ENCODE data around the gene GIMAP7.
"Not testable (repeated sequence)": the region's sequence is repeated elsewhere in the genome, so short reads cannot be mapped to it uniquely, and the experiment has no call there.

The GIMAP7 gene

DNA sequence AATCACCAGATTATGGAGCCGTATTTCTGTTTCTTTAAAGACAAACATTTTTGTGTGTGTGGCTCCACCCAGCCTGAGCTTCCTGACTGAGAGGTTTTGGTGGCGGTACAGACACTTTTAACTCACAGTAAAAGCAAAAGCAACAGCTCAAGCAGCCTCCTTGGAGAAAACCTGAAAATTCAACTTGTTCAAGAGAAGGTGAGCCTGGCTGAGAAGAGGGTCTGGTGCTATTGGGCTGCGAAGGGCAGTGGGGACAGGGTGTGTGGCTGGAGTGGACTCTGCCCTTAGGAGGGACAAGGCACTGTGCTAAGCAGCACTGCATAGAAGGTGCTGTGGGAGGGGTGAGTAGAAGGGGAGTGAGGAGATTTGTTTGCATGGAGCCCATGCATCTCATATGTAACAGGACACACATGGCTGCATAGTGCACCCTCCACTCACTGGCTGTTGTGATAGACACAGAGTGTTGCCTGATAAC, at the start of gene GIMAP7:
Gene GIMAP7, plus strand, starts transcription at position 125 of the 475 bp plus-strand sequence. CDS start 5,103 bp downstream, outside the sequence.
- DNase-seq (ENCODE audit: low read depth, low spot score) = peak; percentile 21

DNA sequence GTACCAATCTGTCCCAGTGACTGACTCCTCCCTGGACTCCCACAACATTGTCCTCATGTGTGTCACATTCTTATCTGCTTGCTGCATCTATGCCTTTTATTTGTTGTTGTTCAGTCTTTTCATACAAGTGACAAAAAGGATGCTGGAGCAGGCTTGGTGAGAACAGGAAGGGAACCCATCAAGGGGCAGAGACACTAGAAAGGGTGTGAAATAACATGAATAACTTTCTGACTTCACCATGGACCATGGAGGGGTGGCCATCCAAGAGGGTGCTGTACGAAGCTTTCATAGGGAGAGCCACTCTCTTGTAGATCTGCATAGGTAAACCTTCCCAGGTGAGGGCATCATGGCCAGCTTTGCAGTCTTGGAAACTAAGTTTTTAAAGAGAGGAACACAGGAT, 49.7 kb upstream of the GIMAP7 start:
- DNase-seq (ENCODE audit: low read depth, low spot score) = no peak

DNA sequence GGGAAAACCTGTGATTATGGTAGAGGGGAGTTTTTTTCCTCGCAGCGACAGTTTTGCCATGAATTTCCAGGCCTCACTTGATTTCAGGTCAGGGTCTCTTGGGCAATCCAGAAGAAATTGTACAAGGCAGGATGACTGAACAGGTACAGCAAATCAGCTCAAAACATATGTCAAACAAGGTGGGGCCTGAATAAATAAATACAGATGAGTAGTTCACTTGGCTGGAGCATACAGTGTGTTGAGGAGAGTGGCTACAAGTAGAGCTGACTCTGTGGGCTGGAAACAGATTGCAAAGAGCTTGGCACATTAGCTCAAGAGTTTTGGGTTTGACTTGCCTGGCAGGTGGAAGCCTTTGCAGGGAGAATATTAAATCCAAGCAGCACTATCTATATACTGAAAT, 49.3 kb upstream of the GIMAP7 start:
- no peak for DNase-seq (ENCODE audit: low read depth, low spot score)

DNA sequence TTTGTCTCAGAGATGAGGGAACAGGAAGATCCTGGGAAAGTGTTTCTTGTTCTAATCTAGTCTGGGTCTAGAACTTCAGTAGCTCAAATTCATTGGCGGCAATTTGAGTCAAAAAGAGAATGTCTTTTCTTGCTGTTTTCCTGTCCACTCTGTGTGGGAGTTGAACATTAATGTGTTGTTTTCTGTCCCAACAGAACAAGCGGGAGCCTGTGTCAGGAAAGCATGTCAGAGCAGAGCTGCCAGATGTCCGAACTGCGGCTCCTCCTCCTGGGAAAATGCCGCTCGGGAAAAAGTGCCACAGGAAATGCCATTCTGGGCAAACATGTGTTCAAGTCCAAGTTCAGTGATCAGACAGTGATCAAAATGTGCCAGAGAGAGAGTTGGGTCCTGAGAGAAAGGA, 48.2 kb upstream of the GIMAP7 start:
- no peak for DNase-seq (ENCODE audit: low read depth, low spot score)

DNA sequence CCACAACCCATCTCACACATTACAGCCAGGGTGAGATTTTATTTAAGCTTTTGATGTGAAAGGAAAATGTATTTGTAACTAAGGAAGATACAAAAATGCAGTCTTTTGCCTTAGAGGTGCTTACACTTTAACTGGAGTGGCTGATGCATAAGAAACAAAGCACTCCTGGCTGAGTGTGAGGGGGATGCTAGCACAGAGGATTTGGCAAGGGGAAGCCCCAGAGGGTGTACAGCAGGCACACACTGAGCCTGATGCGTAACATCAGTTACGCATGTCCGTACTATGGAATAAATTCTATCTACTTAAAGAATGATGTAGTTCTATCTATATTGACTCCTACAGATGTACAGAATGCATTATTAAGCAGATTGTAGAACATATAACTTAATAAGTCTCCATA, 46.4 kb upstream of the GIMAP7 start:
- no peak for DNase-seq (ENCODE audit: low read depth, low spot score)

DNA sequence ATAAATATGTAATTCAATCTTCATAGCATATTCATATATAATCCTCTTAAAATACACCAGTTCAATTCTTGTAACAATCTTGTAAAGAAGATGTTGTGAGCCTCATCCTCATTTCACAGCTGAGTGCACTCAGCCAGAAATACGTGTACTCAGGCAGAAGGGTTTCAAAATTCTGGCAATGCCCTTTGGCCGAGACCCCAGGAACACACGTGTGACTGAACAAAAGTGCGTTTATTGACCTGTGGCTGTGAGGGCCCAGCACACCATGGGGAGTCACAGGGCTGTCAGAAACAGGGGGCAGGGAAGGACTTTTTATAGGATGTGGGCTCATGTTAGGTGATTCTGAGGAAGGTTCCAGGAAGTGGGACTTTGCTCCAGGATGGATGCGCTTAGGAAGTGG, 42.8 kb upstream of the GIMAP7 start:
- no peak for DNase-seq (ENCODE audit: low read depth, low spot score)

DNA sequence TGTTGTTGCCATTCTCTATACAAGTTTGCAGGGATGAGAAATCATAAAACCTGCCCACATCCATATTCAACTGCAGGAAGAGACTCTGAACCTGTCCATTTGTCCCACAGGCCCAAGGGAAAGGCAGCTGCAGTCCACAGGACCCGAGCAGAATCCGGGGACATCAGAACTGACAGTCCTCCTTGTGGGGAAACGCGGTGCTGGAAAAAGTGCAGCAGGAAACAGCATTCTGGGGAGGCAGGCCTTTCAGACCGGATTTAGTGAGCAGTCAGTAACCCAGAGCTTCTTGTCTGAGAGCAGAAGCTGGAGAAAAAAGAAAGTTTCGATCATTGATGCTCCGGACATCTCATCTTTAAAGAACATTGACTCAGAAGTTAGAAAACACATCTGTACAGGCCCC, 40.8 kb upstream of the GIMAP7 start:
- DNase-seq (ENCODE audit: low read depth, low spot score) = no peak

DNA sequence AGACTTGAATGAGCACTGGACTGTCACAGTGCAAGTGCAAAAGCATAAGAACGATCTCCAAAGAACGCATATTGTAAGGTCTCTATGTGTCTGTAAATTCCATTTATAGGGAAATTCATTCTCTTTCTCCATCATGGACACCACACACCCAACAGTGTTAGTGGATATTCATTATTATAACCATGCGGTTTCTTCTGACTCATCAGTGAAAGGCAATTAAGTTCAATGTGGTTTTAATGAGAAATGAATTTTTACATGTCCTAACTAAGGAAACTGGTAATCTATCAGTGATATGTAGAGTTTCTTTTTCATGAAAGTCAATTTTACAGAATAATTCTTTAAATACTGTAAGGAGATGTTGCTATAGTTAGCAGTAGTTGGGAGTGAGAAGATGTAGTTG, 38.4 kb upstream of the GIMAP7 start:
- no peak for DNase-seq (ENCODE audit: low read depth, low spot score)

DNA sequence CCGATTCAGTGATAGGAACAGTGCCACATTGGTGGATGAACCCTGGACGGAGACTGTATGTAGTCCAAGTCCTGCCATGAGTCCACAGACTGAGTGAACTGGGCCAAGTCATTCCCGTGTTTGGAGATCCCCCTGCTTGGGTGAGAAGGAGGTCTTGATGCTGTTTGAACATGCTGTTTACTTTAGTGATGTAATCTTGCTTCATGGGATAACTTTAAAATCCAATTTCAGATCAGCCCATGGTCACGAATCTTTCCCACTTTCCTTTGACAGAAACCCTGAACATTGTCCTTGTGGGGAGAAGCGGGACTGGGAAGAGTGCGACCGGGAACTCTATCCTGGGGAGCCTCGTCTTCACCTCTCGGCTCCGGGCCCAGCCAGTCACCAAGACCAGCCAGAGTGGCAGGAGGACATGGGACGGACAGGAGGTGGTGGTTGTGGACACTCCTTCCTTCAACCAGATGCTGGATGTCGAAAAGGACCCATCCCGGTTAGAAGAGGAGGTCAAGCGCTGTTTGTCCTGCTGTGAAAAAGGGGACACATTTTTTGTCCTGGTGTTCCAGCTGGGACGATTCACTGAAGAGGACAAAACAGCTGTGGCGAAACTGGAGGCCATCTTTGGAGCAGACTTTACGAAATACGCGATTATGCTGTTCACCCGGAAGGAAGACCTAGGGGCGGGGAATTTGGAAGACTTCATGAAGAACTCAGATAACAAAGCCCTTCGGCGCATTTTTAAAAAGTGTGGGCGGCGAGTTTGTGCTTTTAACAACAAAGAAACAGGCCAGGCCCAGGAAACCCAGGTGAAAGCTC, 37.6 kb upstream of the GIMAP7 start:
- DNase-seq (ENCODE audit: low read depth, low spot score) = no peak

DNA sequence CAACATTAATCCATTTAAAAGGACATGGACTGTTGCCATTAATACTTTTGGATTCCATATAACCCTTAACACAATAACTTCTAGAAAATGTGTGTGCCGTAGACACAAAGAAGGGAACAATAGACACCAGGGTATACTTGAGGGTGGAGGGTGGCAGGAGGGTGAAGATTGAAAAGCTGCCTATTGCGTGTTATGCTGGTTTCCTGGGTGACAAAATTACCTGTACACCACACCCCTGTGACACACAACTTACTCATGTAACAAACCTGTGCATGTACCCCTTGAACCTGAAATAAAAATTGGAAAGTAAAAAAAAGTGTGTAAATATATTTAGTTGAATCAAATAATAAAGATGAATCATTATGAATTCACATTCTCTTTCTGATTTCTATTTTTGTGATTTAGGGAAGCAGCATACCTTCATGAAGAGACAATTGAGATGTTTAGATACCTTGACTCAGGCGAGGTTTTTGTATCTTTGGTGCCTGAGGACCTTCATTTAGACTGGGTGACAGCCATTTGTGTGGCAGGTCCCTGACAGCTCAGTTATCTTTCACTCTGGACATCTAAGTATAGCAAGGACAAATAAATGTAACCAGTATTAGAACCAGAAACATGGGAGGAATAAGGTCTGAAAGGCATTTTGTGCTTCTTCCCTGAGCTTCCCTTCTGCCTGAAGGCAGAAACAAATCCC, 35.5 kb upstream of the GIMAP7 start:
- DNase-seq (ENCODE audit: low read depth, low spot score) = no peak

DNA sequence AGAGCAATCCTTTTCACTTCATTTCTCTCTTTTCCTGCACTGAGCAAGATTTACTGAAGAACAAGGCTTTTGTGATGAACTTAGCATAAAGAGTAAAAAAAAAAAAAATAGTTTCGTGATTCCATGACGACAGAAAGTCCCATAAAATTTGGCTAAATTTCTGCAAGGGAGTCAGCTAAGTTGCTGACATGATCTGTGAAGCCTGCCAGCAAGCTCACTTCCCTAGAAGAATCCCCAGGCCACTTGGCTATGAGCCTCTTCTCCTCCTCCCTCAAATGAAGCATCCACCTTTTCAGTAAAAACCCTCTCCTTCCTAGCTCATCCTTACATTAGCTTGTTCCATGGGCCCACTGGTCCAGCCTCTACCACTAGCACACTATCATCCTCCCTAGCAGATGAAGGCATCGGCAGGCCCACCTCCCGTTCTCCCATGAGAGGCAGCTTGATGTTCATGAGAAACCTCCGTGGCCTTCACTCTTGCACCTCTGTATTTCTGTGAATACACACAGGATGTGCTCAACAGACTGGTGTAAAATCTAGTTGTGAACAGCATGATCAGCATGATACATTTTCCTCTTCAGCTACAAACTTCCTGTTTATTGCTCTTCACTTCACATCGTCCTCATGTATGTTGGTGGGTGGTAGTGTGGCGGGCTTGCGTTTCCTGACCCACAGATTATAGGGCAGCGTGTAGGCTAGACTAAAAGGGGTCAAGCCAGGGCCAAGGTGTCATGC, 33.3 kb upstream of the GIMAP7 start:
- no peak for DNase-seq (ENCODE audit: low read depth, low spot score)

DNA sequence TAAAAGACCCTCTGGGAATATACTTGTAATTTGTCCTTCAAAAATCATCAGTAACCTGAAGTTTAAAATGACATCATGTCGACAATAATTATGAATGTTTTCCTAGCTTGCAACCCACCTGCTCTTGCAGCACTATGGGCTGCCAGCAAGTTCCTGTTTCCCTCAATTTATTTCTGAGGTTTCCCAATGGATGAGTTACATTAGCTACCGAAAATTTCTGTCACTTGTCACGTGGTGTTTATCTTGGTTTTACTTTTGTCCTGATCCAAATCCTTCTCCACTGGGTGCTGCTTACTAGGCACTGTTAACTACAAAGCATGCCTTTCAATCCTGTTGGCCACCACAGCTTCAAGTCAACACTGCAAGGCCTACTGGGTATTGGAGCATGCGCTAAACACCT, 32.8 kb upstream of the GIMAP7 start:
- no peak for DNase-seq (ENCODE audit: low read depth, low spot score)

DNA sequence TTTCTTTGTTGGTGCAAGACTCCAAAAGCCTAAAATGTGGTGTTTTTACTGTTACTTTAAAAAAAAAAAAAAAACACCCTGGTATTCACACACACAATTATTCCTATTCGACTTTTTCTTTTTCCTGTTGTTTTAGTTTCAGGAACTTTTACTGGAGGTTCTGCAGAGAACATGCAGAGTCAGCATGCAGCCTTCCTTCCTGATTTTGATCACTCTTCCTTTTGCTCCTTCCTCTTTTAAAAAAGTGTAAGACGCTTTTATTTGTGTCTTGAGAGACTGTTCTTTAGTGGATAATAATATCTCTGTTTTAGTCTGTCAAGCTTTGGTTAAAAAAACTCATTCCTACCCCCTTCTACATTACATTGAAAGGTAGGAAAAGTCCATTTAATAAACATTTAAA, 31.2 kb upstream of the GIMAP7 start:
- not testable (repeated sequence) for DNase-seq (ENCODE audit: low read depth, low spot score)

DNA sequence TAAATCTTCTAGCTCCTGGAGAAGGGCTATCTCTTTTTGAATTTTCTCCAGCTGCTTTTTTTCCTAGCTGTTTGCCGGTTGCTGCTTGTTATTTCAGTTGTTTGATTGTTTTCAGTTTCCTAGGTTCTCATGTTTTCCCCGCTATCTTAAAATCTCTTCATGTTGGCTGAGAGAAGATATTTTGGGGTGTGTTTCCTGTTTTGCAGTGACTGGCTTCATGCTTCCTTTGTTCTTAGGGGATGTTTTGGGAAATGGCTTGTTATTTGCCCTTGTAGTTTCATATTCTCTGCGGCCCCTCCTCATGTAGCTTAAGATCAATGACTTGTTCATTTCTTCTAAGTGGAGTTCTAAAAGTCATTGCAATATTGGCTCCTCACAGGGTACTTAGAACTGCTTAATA, 30.6 kb upstream of the GIMAP7 start:
- not testable (repeated sequence) for DNase-seq (ENCODE audit: low read depth, low spot score)

DNA sequence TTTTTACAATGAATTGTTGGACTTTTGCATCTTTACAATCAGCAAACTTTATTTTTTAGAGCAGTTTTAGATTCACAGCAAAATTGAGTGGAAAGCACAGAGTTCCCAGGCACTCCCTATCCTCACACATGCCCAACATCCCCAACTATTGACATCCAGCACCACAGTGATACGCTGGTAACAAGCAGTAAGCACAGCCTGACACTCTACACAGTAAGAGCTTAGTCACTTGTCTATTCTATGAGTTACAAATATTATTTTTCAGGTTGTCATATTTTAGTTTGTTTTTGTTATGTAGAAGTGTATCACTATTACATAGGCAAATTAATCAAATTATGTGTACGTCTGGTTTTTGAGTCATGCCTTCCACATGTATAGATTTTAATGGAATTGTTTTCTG, 27.0 kb upstream of the GIMAP7 start:
- DNase-seq (ENCODE audit: low read depth, low spot score) = no peak

DNA sequence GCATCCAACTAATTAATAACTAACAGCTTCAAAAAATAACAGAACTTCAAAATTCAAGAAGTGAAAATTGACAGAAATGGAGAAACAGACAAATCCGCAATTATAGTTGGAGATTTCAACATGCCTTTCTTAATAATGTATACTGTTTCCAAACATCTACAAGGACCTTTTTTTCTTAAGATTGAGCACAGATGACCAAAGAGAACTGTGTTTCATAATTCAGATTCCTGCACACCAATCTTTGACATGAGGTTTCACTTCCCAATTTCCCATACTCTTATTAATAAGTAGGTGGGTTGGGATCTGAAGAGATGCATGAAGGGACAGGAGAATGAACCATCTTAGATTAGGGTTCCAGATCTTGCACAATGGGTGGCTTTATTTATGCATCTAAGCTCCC, 24.9 kb upstream of the GIMAP7 start:
- no peak for DNase-seq (ENCODE audit: low read depth, low spot score)

DNA sequence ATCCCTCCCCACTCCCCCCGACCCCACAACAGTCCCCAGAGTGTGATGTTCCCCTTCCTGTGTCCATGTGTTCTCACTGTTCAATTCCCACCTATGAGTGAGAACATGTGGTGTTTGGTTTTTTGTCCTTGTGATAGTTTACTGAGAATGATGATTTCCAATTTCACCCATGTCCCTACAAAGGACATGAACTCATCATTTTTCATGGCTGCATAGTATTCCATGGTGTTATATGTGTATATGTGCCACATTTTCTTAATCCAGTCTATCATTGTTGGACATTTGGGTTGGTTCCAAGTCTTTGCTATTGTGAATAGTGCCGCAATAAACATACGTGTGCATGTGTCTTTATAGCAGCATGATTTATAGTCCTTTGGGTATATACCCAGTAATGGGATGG, 21.2 kb upstream of the GIMAP7 start:
- DNase-seq (ENCODE audit: low read depth, low spot score) = not testable (repeated sequence)

DNA sequence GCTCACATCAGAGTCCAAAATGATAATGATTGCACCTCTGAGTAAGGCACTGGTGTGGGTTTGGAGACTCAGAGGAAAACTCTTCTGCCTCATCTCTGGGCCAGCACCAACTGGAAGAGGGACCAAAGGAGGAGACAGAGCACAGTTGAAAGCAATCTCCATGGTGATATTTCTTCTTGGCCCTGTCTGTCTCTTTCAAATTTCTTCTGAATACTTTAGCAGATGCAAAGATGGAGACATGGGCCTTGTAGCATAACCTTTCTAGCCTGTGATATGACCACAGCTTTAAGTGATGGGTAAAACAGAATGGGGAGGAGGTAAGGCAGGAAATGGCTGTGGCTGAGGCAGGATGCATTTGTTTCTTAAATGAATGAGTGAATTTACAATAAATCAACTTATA, 12.2 kb upstream of the GIMAP7 start:
- no peak for DNase-seq (ENCODE audit: low read depth, low spot score)

DNA sequence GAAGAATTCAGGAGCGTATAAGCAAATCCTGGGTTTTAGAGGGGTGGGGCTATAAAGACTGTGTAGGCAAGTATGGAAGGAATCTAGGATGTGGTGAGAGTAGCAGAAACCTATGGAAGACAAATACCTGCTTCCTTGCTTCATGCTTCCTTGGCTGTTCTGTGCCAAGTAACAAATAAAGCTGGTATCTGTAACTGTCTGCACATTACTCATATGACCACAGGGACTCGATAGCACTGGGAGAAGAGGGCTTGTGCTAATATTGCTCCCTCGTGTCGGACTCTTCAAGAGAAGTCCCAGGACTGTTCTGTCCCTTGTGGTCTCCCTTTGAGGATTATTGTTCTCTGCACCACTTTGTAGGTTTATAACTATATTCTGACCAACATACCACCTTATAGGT, 11.5 kb upstream of the GIMAP7 start:
- DNase-seq (ENCODE audit: low read depth, low spot score) = no peak

DNA sequence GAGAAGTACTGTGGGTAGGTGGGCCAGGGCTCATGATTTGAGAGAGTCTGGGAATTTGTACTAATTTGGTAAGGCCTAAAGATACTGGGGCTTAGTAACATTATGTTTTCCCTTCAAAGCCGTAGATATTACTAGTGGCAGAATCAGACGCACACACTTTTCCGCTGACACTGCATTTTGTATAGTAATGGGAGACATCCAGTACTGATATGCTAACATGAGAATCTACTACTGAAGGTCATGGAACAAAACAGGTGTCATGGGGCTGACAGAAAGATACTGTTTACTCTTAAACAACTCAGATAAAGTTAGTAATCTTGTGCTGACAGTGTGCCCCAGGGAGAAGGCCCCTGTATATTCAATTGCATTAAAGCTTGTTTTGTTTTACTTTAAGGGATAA, 11.1 kb upstream of the GIMAP7 start:
- DNase-seq (ENCODE audit: low read depth, low spot score) = no peak

DNA sequence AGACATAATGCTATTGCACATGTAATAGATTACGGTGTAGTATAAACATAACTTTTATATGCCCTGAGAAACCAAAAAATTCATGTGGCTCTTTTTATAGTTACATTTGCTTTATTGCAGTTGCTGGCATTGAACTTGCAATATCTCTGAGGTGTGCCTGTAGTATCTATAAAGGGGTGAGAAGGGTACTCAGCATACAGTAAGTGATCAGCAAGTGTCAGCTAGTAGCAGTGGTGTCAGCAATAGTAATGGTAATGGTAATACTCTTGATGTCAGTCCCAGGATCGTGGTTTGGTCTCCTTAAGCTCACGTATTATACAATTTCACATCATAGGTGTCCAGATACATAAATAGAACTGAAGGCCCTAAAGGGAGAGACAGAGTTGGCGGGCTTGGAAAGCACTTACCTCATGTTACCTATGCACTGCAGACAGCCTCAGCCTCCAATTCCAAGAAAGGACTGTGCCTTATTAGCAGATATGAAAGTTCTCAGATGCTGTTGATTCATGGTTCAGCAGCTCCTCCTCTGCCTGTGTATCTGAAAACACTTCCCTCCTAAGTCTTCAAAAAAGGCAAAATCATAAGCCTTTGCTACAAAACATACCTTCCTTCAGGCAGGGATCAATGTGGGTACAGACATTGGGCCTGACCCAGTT, 6.6 kb upstream of the GIMAP7 start:
- no peak for DNase-seq (ENCODE audit: low read depth, low spot score)

DNA sequence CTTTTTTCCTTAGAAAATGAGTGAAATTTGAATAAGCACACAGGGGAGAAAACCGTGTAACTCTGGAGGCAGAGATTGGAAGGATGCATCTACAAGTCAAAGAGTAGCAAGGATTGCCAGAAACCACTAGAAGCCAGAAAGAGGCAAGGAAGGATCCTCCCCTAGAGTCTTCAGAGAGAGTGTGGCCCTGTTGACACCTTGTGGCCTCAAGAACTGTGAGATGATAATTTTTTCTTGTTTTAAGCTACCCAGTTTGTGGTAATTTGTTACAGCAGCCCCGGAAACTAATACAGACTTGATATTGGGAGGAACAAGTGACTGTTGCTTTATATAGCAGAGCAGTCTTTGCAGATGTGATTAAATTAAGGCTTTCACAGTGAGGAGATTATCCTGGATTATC, 3.6 kb upstream of the GIMAP7 start:
- DNase-seq (ENCODE audit: low read depth, low spot score) = no peak

All from activated naive CD8-positive, alpha-beta T cell treated with anti-CD3 and anti-CD28 coated beads, Interleukin-2, amount 50 U/mL, for 16 hours (primary cell).